ENCODE measurements around the gene NOL6. TPM values are rescaled to one million over a fixed set of nuclear protein-coding genes. Genes with fewer than 3 reads are reported as not detected.
A peak's percentile ranks its signal among the peaks of the same experiment; 100 is the strongest.

NOL6 gene
- total and polyA plus RNA-seq, 10 of the 15 experiments (the other 5 are each of a cell fraction or from before 2014, with no cell fraction given) = 8.3 to 53.2 (median 33.1) TPM

GRCh38 chr9:33438926-33439680, 34.6 kb downstream of the NOL6 start (continued):
- TF ChIP-seq NR2F1 (conservative IDR thresholded peaks at IDR 0.05) = no peak

GRCh38 chr9:33437898-33438297, 35.8 kb downstream of the NOL6 start:
- ChIA-PET RAD21 (ENCODE audit: unreplicated experiment) (interaction anchor here (0.6 to 1.5 kb wide), 2 partner anchors 8 to 15 kb away, joined by 3 to 4 read pairs; no protein-coding TSS in a partner anchor), CTCF (interaction anchor here (0.9 to 1.3 kb wide), 4 partner anchors 15 to 35 kb away, joined by 3 to 6 read pairs (median 4); no protein-coding TSS in a partner anchor), POLR2A (no interaction called here), SMC1A (ENCODE audit: uncharacterized antibody, unreplicated experiment) (interaction anchor here (0.9 to 1.1 kb wide), 2 partner anchors 30 to 33 kb away, joined by 3 read pairs; no protein-coding TSS in a partner anchor)
- no peaks in the 10 kb centered on the region; the same call in 1 of the 2 replicates for H3K4me1 ChIP-seq (ENCODE audit: control insufficient read depth, insufficient read depth, low read length)
- TF ChIP-seq CBFB (IDR thresholded peaks at IDR 0.05; ENCODE audit: low read depth) (no peak), NR2C1 (IDR thresholded peaks at IDR 0.05) (no peak), CHD4 (IDR thresholded peaks at IDR 0.05) (no peak), IRF3 (IDR thresholded peaks at IDR 0.05) (no peak), MEF2A (IDR thresholded peaks at IDR 0.05; ENCODE audit: insufficient read depth, low read depth, low read length) (no peak), E2F8 (IDR thresholded peaks at IDR 0.05; ENCODE audit: low read depth, partially characterized antibody) (no peak), ATF7 (IDR thresholded peaks at IDR 0.05; ENCODE audit: low read depth) (no peak), SRF (IDR thresholded peaks at IDR 0.05; ENCODE audit: low read depth in 2 of 2, low read length in 2 of 2) (no peak), HDAC2 (IDR thresholded peaks at IDR 0.05) (no peak), STAT3 (IDR thresholded peaks at IDR 0.05; ENCODE audit: low read depth, low read length) (no peak), SMC3 (IDR thresholded peaks at IDR 0.05; ENCODE audit: borderline replicate concordance, low read length) (no peak), RAD51 (IDR thresholded peaks at IDR 0.05) (no peak), ZNF274 (IDR thresholded peaks at IDR 0.05; ENCODE audit: insufficient read depth, insufficient read length) (no peak), POLR2A (IDR thresholded peaks at IDR 0.05; ENCODE audit: low read depth, low read length) (no peak), CHD2 (IDR thresholded peaks at IDR 0.05; ENCODE audit: borderline replicate concordance, low read depth, low read length) (no peak), POU2F2 (IDR thresholded peaks at IDR 0.05; ENCODE audit: borderline replicate concordance, low read depth, low read length) (no peak), MYC (IDR thresholded peaks at IDR 0.05; ENCODE audit: insufficient read depth, insufficient read length, insufficient replicate concordance, low read length, severe bottlenecking) (no peak), NBN (IDR thresholded peaks at IDR 0.05) (no peak), DPF2 (IDR thresholded peaks at IDR 0.05) (no peak)
- no peak overlapping the region for H3K4me3 ChIP-seq
- peak; percentile 37; the same call in 1 of the 3 replicates for ATAC-seq
- no peak overlapping the region for H3K4me2 ChIP-seq (ENCODE audit: control insufficient read depth, insufficient read depth)
- FAIRE-seq = no peak
- no peak overlapping the region for H3K27ac ChIP-seq (ENCODE audit: control insufficient read depth, insufficient read depth)
- in situ Hi-C loops (cut with MboI) = no loop called here
- no peaks in the 10 kb centered on the region for H3K9me3 ChIP-seq (replicated peaks; ENCODE audit: control insufficient read depth, insufficient read depth, low read length)
- no peak overlapping the region for H3K9ac ChIP-seq (ENCODE audit: control insufficient read depth, insufficient read depth, low read length)
- H3K27me3 ChIP-seq (replicated peaks in 1 of 2; ENCODE audit: control insufficient read depth in 2 of 2, insufficient read depth in 2 of 2, low read length in 1 of 2) = peaks cover 5 to 6% of the 10 kb centered on the region in 2 experiments
- H3K36me3 ChIP-seq (ENCODE audit: control insufficient read depth in 2 of 2, insufficient read depth in 2 of 2, low read length in 1 of 2) = no peaks in the 10 kb centered on the region
- H3K79me2 ChIP-seq (ENCODE audit: control insufficient read depth, insufficient read depth, low read length) = no peaks in the 10 kb centered on the region
- no peaks in the 10 kb centered on the region for H4K20me1 ChIP-seq (ENCODE audit: control insufficient read depth, insufficient read depth)
- intact Hi-C loops (cut with micrococcal nuclease; ENCODE audit: unreplicated experiment) = no loop called here
- no peak for DNase-seq (ENCODE audit: low read depth, low spot score)
- no TSS peak for BruUV-seq (replicated peaks)
- WGBS (ENCODE audit: insufficient coverage, insufficient replicate concordance, low lambda C conversion rate, missing lambda C conversion rate) = 0% methylated on average over 1 of the region's 1 CpG
- no peak overlapping the region for H2AFZ ChIP-seq (ENCODE audit: control insufficient read depth, low read depth, low read length)

Measured in GM12878 (cell line).